Activated gamma-delta T cell treated with Interleukin-2 at 50 U/mL for 16 hours (primary cell): ENCODE results near the gene IKZF2.

Experiments
- DNase-seq: peaks from one replicate; pipeline ENCODE4 v3.0.0-alpha.2; 2020

Gene IKZF2

GRCh38 chr2:212991120-212991519 lies 160.3 kb downstream of the IKZF2 start:
- no peak for DNase-seq

DNA sequence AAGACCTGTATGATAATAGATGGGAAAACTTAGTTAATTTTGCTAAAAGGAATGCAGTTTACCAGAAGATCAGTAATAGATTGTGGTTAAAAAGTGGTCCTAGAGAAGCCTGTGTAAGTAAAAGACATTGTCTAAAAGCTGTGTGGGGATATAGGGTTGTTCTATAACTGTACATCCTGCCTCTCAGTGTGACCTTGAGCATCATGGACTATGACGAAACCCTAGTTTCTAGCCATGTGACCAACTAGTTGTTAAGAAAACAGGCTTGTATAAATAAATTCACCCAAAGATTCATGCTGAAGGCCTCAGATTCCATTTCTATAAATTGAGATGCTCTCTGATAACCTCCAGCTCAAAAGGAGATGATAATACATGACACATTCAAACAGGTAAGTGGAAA lies 160.7 kb downstream of the IKZF2 start:
- no peak for DNase-seq

DNA sequence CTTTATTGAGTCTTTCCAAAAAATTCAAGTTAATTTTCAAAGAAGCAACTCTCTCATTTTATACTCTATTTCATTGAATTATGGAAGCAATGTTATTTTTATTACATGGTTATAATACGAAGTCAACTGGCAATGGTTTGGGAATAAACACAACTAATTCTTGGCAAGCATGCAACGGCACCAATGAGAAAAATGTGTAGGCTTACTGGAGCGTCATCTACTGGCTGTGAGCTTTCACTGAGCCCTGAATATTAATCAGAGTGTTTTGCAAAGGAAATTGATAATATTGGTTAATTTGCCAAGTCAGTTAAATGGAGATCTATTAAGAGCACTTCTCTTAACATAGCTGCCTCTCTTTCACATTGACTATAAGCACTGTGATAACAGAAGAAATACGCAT lies 163.9 kb downstream of the IKZF2 start:
- no peak for DNase-seq

GRCh38 chr2:212984129-212984528 lies 167.3 kb downstream of the IKZF2 start:
- no peak for DNase-seq

- DNase-seq: no peak
Observed at GRCh38 chr2:212979799-212980198, 171.6 kb downstream of the IKZF2 start.

DNA sequence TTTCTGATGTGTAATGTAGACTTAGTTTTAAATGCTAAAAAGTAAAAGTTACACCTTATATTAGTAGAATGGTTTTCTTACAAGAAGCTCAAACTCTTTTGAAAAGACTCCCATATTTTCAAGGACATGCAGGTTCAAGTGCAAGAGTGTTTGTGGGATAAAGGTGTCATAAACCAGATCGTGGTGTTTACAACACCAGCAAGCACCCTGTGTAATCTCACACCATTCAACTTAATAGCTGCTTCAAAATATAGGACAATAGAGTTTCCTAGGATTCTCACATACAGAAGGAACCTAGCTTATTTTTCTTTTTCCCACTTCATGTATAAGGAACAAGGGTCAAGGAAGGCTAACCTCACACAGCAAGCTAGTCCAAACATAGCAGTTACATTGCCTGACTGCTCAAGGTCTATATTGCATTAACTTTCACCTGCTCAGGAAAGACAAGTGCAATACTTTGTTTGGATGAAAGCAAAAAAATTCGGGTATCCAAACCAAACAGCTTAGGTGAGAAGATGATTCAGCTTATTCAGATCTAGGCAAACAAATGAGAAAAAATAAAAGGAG lies 172.3 kb downstream of the IKZF2 start:
- DNase-seq: no peak

DNA sequence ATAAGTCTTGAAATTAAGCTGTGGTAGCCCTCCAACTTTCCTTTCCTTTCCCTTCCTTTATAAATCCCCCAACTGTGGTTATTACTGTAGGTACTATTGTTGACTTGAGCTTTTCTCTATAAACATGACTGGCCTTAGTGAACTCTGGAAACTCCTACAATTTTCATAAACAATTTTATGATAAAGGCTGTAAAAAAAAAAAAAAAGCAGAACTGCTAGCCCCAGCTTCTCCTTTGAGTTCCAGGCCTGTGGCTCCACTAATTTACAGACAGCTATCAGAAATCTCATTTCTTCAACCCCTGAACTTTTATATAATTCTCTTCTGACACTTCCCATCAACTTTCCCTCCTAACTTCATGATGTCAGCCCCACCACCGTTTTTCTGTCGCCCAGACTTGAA lies 174.3 kb downstream of the IKZF2 start:
- no peak for DNase-seq

GRCh38 chr2:212975333-212975732 lies 176.1 kb downstream of the IKZF2 start:
- DNase-seq: no peak

DNA sequence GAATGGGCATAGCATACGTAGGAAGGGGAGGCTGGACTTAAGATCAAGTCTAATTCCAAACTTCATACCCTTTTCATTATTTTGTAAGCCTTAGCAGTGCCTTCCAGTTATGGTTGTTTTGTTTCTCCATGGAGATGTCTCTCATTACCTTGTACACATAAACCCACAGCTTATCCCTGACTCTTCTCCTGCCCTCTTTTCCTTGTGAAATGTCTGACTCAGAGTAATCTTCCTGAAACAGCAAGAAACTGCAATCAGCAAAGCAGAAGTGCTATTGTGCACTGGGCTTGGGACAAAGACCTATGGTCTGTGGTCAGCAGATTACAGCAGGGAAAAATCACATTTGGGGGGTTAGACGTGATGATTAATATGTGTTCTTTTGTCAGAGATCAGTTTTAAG lies 176.7 kb downstream of the IKZF2 start:
- DNase-seq: no peak

- no peak for DNase-seq
Observed at GRCh38 chr2:212973347-212973746, 178.1 kb downstream of the IKZF2 start.

GRCh38 chr2:212970132-212970531 lies 181.3 kb downstream of the IKZF2 start:
- no peak for DNase-seq

- no peak for DNase-seq
Observed at GRCh38 chr2:212968284-212969081, 182.9 kb downstream of the IKZF2 start.

DNA sequence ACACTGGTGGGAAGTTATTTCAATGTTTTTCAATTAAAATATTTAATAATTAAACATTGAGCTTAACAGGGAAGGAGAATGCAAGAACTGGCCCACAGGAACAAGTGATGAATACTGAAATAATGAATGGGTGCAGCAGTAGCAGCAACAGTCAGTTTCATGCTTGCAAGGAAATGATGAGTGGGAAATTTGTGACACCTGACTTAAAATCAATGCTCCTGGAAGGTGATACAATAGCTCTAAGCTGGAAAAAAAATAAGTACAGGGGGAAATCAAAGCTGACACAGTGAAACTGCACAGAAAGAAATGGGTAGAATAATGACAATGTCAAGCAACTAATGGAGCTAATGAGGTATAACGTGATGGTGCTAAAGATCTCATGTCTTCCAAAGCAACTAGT lies 184.5 kb downstream of the IKZF2 start:
- no peak for DNase-seq

GRCh38 chr2:212962691-212963090 lies 188.7 kb downstream of the IKZF2 start:
- no peak for DNase-seq

DNA sequence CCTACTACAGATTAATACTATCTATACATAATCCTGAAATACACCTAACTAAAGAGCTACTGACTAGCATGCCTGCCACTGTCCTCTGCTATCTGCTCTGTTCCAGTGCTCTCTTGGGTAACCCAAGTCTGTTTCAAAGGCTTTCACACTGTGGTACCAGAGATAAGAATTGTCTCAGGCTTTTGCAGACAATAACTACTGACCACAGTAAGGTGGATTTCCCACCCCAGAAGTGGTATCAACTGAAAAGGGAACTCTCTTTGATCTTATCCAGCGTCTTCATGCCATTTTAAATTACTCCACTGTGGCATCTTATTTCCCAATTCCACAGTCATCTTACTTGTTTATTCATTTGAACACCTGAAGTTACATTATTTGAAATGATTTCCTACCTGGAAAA lies 190.2 kb downstream of the IKZF2 start:
- DNase-seq: no peak

- DNase-seq: no peak
Observed at GRCh38 chr2:212960336-212960735, 191.1 kb downstream of the IKZF2 start.

GRCh38 chr2:212959471-212960117 lies 191.8 kb downstream of the IKZF2 start:
- DNase-seq: no peak

DNA sequence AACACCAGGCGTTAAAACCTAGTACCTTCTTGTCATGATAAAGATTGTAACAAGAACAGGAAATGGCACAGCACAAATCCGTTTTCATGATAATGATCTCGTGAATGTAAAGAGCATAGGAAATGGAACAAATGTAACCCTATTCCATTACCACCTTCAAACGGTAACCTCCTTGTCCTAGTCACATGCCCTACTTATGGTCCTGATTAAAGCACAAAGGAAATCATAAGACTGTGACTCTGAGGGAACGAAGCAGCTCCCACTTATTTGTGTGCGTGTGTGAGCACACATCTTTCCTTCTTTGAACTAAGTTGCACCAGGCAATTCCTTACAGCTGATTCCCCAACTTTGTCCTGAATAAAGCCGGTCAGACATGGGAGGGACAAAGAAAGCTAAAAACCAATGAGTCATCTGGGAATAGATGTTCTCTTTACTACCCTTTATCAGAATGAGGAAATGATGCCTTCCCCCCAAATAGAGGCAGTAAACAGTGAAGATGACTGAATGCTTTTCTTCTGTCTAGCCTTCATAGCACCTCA lies 192.6 kb downstream of the IKZF2 start:
- DNase-seq: no peak

DNA sequence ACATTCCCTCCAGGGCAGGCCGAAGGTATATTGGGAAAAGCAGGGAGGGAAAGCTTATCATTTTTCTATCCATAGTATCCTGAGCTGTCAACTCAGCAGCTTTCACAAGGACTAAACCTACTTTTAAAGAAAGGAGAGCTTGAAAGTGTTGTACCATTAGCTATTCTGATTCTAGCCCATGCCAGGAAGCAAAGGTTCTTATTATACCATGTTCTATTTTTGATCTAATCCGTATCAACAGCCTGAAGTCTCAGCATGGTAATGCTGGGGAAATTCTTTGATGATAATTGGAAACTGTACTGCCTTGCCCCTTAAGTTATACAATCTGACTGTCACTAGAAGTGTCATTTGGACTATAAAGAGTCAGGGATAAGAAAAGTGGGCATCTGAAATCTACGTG lies 193.3 kb downstream of the IKZF2 start:
- DNase-seq: no peak

- DNase-seq: no peak
Observed at GRCh38 chr2:212957624-212958023, 193.8 kb downstream of the IKZF2 start.

DNA sequence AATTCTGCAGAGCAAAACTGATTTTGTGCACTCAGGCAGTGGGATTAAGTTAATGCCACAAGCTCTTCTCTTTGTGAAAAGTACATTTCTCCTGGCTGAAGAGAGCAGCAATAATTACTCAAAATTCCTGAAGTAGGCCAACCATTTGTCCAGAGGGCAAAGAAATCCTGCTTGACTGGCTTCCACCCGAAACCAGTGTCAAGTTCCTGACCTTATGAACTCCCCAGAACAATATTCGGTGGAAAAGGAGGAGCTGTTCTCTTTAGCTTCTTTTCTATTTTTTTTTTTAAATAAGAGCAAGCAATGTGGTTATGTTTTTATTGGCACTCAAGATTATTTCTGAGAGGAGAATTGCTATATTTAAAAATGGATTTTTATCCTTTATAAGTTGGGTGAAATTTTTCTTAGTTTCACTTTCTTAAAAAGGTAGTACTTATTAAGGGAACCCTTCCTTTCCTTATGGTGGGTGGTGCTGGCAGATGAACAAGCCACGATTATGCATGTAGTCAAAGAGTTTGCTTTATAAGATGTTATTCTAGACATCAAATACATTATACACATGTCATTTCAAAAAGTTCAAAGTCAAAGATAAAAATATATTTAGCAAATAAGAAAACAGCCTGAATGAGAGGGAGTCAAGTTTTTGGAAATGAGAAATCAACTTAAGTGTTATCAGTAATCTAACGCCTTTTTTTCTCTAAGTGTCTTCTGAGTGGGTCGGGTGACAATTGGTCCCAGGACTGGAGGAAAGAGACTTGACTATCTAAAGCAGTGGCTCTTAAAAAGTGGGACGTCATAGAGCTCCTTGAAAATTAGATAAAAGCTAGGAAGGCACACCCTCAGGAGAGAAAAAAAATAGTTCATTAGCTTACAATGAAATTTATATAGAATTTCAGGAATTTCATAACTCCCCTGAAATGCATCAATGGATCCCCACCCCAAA lies 194.5 kb downstream of the IKZF2 start:
- no peak for DNase-seq

DNA sequence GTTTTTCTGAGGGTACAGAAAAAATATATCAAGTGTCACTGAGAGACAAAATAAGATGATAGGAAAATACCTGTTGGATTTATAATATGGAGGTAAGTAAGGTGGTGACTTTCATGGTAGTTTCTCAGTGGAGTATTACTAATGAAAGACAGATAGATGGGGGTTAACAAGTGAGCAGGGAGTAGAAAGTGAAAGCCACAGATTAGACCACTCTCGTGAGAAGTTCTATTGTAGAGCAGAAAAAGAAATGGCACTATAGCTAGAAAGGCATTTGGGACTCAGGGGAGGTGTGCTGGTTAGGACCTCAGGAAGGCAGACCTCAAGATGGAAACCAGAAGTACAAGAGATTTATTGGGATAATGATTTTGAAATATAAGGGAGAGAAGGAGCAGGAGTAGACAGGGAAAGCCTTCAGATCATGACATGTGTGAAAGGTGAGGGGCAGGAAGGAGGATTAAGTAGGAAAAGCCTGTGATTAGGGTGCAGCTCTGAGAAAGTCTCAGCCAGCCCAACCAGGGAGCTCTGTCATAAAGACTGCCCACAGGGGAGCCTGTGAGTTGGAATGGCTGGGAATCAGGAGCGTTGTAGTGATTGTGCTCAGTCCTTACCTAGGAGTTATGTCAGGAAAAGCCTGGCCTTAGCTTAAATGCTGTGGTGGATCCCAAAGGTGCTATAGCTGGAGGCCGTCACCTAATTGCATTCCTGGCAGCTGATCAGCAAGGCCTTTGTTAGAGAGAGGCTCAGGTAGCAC lies 198.1 kb downstream of the IKZF2 start:
- DNase-seq: no peak
